ENCODE data around the gene RBM22.
"Not testable (repeated sequence)": the region's sequence is repeated elsewhere in the genome, so short reads cannot be mapped to it uniquely, and the experiment has no call there.

Gene RBM22

DNA sequence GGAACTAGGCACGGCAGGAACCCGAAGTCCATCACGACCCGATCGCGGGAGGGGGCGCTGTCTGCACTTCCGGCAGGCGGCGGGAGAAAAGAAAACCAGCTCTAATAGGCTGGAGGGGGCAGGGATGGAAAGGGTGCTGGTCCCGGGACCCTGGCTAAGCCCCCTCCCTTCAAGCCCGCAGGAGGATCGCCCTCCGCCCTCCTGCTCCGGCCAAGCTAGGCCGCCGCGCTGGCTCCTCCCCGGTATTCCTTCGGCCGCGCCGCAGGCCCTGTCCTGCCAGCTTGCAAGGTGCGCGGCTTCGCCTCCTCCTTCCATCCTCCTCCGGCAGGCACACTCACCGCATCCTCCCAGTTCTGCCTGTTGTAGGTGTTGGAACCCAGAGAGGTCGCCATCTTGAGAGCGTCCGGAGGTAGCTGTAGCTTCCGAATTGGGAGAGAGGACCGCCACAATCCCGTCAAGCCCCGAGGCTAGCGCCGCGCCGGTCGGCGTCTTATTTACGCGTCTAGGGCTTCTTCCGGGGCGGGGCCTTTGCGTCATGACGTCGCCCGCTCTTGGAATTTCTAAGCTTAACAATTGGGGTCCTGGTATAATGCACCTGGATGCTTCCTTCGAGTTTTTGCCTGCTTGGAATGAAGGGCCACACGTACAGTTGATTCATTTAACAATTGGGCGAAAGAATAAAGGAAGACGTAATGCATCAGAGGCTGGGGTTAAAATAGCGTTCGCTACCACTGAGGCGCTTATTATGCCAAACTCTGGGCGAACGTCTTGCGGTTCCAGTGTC, at the start of gene RBM22:
TSS of gene RBM22 (minus strand) at position 469 of the 784 bp plus-strand sequence. CDS start at position 392, 77 bp downstream.
- DNase-seq: peak; percentile 94

DNA sequence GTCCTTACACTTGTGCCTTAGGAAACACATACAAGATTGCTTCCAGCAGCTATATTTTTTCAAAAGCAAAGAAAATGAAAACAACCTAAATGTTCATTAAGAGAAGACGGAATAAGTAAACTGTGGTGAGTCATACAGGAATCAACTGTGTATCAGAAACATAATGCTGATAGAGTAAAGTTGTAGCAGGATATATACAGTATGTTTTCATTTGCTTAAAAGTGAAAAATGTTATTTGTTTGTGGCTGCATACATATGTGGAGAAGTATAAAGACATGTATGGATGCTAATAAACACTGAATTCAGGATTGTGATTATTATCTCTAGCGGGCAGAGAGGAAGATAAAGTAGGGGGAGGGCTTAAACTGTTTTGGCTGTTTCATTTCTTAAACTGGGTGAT, 49.6 kb upstream of the RBM22 start:
- DNase-seq: no peak

DNA sequence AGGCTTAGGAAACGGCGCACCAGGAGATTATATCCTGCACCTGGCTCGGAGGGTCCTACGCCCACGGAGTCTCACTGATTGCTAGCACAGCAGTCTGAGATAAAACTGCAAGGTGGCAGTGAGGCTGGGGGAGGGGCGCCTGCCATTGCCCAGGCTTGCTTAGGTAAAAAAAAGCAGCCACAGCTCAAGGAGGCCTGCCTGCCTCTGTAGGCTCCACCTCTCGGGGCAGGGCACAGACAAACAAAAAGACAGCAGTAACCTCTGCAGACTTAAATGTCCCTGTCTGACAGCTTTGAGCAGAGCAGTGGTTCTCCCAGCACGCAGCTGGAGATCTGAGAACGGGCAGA, 42.3 kb upstream of the RBM22 start:
- DNase-seq: not testable (repeated sequence)

DNA sequence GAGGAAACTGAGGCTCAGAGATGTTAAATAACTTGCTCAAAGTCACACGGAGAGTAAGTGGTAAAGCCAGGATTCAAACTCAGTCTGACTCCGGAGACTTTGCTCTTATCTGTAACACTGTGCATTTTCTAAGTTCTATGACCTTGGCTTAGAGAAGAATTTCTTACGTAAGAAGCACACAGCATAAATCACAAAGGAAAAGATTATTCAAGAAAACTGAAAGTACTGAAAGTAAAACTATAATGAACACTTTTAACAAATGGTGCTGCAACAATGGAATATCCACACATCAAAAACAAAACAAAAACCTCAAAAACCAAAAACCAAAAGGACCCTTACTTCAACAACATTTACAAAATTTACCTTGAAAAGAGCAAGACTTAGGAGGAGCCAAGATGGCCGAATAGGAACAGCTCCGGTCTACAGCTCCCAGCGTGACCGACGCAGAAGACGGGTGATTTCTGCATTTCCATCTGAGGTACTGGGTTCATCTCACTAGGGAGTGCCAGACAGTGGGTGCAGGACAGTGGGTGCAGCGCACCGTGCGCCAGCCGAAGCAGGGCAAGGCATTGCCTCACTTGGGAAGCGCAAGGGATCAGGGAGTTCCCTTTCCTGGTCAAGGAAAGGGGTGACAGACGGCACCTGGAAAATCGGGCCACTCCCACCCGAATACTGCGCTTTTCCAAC, 41.7 kb upstream of the RBM22 start:
- not testable (repeated sequence) for DNase-seq

DNA sequence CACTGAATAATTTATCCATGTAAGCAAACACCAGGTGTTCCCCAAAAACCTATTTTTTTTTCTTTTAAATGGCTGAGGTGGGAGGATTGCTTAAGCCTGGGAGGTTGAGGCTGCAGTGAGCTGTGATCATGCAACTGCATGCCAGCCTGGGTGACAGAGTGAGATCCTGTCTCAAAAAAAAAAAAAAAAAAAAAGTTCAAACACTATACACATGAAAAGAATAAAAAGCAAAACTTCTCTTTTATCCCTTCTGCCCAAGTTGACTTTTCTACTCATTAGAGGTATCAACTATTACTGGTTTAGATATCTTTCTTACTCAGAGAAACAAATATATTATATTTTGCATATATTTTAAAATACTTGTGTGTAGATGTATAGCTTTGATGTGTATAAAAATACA, 40.1 kb upstream of the RBM22 start:
- no peak for DNase-seq

DNA sequence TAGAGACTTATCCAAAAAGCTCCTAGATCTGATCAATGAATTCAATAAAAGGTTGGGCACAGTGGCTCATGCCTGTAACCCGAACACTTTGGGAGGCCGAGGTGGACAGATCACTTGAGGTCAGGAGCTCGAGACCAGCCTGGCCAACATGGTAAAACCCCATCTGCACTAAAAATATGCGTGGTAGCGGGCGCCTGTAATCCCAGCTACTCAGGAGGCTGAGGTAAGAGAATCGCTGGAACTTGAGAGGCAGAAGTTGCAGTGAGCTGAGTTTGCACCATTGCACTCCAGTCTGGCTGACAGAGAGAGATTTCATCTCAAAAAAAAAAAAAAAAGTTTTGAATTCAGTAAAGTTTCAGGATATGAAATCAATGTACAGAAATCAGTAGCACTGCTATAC, 38.0 kb upstream of the RBM22 start:
- DNase-seq: no peak

DNA sequence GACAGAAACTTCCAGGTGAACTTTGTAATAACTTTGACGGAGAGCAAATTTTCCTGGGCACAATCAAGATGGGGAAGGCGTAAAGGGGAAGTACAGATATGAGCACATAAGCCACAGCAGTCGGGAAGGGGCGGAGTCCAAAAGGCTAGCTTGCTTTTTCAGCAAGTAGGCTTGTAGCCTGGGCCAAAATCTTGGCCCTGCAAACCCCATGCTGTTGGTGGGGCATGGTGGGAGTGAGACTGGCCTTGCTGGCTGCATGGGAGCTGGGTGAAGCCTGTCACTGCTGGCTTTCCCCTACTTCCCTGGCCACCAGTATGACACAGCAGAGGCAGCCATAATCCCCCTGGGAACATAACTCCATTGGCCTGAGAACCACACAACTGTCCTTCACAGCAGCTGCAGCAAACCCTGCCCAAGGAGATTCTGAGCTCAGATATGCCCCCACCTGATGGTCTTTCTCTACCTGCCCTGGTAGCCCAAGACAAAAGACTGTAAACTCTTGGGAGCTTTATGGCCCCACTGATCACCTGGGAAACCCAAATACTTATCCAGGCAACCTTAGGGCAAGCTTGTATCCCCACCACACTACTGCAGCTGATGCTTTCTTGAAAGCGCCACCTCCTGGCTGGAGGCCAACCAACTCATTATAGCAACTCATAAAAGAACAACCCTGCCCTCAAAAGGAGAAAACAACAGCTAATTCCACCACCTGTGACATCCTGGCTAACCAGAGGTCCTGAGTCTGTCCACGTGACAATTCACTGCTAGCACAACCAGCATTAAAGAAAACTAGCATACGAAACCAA, 33.9 kb upstream of the RBM22 start:
- DNase-seq: peak; percentile 25

DNA sequence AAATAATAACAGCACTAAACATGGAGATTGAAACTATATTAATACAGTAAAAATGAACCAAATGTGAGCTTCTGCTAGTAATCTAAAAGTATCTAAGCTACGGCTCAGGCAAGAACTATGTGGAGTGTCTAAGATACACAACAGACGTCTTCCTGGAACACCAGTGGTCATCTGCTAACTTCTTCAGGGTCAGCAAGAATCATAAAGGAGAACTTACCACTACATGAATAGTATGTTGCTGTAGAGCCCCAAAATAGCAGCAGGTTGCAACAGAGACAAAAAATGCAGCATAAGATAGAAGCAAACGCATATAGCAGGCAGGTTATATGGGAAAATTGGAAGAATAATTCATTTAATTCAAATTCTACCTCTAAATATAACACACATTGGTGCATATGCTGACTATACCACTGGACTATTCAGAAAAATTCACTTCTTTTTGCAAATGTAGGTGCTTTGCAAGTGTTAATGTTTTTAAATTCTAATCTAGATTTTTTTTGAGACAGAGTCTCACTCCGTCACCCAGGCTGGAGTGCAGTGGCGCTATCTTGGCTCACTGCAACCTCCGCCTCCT, 30.9 kb upstream of the RBM22 start:
- DNase-seq: no peak

DNA sequence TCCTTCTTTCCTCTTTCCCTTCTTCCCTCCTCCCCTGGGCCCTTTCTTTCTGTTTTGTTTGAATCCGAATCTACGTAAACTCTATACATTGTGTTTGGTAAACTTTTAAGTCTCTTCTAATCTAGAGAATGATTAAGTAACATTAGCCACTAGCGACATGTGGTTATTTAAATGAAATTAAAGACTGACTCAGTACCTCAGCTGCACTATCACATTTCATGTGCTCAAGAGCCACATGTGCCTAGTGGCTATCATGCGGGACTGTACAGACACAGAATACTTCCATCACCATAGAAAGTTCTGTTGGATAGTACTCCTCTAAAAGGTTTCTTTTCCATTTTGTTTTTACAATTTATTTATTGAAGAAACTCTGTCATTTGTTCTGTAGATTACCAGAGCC, 29.0 kb upstream of the RBM22 start:
- no peak for DNase-seq

DNA sequence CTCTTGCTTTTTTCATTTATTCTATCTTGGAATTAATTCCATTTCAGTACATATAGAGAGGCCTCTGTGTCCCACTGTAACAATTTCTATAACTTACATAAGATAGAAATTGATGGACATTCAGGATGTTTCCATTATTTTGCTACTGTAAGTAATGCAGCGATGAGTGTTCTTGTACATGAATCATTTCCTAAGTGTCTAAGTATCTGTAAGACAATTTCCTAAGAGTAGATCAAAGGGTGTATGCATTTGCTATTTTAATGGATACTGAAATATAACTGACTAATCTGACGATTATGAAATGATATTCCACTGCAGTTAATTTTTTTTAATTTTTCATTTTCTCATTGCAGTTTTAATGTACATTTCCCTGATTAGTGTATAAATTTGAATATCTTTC, 23.0 kb upstream of the RBM22 start:
- DNase-seq: no peak

DNA sequence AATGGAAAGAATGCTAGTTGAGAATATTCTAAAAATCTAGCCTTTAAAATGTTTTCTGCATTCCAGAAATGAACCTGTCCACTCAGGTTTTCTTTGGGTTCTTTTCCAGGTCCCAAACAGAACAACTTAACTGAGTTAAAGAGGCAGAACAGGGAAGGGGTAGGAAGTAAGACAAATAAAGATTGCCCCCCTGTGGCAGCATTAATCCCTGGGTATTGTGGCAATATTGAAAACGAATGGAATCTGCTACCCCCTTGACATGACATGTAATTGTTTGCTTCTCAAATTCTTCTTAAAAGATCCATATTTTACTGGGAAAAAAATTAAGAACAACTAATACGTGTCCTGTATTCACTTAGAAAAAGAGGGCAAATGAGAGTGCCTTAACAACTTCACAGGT, 9.3 kb upstream of the RBM22 start:
- peak; percentile 18 for DNase-seq

DNA sequence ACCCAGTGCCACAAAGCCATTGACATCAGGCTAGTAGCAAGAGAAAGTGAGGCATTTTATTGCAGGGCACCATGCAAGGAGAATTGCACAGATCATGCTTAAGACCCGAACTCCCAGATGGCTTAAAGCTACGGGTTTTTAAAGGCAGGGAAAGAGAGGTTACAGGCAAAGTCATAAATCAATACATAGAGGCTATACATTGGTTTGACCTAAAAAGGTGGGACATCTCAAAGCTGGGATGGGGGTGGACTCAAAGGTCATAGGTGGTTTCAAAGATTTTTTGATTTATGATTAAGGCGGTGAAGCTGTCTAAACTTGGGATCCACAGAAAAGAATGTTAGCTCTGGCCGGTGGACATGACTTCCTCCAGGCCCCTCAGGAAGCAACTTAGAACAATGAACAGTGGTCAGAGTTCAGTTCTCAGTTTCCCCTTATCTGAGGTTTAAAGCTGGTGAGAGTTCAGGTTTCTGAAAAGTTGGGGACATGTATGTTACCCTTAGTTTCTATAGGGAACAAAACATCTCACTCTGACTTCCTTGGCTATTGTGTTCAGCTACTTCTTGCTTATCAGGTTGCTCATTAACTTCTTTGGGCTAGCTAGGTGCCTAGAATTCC, 6.0 kb upstream of the RBM22 start:
- DNase-seq: no peak

DNA sequence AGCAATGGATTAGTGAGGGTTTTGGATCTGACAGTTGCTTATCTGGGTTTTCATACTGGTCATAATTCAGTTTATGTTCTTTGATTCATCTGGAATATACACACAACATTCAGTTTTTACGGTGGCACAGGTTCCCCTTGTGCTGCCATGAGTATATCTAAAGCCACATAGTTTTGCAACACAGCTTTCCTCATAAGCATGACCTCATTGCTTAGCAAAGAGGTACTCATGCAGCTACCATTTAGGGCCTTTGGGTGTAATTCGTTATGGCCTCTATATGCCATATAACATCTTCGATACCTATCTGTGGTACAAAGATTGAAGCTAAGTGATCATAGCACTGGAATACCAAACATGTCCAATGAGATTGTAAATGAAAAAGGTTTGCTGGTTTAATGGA, 2.9 kb upstream of the RBM22 start:
- no peak for DNase-seq

DNA sequence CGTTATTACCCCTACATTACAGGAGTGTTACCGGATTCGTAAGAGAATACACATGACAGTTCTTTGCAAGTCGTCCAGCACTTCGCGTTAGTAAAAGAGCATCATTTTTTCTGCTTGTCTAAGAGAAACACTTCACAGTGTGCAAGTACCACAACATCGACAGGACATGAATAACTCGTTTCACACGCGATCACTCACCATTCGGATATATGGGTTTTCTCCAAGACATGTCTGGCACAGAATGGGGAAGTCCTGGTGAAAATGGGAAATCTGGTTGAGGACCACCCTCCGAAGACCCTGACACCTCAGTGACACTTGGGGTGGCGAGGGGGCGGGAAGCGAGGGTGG, 642 bp downstream of the RBM22 start:
- peak; percentile 72 for DNase-seq

DNA sequence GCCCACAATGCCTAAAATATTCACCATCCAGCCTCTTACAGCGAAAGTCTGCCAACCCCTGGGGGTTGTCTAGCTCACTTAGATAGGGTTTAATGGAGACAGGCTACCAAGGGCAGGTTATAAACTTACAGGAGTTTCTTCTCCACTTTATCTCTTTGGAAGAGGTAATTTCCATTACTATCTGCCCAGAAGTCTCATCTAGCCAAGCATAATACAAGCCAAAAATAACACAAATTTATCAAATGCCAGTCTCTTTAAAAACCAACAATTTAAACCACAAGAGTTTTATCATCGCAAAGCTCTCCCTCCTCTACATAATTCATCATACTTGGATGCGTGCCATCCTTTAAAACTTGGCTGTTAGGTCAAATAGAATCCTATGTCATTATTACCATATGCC, 6.2 kb downstream of the RBM22 start:
- DNase-seq: no peak

DNA sequence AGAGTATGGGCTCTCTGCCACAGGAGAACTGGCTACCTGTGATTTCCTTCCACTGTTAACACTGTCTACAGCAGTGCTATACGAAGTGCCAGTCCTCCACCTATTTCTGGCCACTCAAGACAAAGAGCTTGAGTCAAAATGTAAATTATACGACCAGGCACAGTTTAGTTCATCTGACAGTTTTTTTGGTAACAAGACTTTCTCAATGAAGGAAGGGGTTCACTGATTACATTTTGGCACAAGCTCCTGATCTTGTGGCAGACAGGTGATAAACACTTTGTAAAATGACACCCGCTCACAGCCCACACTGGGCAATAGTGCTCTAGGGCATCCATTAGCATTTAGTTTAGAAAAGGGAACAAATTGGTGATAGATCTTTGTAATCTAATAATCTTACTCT, 8.6 kb downstream of the RBM22 start:
- no peak for DNase-seq

DNA sequence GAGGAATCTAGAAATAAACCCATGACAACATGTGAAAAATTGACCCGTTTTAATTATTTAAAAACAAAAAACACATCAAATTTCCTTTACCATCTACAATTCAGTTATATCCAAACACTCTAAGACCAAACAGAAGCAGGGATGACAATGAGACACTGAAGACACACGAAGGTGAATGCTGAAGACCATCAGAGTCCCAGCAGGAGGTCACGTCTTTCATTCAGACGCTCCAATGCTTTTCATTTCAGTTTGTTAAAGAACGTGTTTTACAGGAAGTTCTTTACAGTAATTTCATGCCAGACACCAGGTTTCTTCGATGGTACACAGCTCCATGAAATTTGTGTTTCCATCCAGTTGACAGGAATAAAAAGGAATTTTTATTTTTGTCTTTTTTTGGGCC, 10.1 kb downstream of the RBM22 start:
- no peak for DNase-seq

DNA sequence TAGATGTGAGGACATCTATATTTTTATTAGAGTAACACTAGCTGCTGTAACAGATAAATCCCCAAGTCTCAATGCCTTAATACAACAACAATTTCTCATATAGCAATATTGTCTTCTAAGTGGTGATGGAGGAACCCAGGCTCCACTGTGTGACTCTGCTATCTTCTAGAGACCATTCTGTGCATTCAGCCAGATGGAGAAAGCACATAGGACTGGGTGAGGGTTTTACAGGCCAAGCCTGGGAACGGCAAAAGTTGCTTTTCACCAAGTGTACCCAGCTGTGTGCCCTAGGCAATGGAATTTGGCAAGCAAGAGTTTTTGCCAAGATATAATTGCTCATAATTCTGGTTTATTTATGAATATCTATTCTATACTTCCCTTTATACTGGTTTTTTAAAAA, 11.7 kb downstream of the RBM22 start:
- no peak for DNase-seq

DNA sequence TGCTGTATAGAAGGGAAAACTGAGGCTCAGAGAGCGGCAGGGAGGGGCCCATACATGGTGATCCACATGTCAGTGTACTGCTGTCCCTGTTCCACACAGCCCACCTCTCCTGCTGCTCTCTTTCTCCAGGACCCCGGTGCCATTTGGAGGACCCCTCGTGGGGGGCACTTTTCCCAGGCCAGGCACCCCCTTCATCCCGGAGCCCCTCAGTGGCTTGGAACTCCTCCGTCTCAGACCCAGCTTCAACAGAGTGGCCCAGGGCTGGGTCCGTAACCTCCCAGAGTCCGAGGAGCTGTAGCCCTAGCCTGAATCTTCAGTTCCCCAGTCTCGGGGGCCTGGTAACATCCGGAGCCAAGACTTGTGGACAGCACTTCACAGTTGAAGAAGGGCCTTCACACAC, 24.3 kb downstream of the RBM22 start:
- no peak for DNase-seq

DNA sequence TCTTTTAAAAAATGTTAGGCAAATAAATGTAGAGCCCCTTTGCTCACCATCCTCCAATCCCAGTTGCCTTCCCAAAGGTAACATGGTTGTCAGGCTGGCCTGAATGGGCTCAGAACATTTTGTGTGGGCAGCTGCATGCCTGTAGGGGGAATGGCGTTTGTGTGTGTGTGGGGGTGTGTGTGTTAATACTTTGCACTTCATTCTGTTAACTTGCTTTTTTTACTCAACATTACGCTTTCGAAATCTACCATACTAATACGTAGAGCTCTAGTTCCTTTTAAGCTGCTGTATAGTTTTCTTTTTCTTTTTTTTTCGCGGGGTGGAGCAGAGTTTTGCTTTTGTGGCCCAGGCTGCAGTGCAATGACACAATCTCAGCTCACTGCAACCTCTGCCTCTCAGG, 25.8 kb downstream of the RBM22 start:
- no peak for DNase-seq

DNA sequence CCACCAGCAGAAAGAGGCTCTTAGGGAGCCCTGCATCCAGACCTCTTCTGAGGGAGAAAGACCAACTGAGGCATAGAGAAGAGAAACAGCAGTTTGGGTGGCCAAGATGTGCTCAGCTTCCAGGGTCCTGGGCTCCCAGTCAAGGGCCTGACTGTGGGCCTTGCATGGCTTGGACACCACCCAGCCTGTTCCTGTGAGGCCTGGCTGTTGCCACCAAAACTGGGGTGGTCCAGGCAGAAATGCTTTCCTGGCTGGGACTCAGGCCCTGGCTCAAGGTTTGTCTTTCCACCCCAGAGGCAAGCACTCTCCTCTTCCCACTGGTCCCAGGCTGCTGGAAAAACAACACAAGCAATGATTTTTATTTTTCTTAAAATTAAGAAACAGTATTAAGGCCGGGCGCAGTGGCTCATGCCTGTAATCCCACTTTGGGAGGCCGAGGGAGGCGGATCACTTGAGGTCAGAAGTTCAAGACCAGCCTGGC, 26.5 kb downstream of the RBM22 start:
- DNase-seq: no peak

DNA sequence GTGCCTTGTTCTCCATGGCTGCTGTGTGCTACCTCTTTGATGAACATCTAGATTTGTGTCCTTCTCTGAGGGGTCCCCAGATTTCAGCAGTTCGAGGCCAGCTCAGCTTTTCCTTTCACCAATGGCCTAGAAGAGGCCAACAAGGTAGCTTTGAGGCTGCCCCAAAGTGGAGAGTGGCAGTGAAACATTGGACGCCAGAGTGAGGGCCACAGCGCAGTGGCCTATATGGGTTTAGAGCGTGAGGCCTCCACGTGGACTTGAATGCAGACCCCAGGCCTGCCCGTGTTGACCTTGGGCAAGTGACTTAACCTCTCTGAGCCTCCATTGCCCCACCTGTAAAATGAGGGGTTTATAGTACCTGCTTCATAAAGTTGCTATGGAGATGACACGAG, 28.0 kb downstream of the RBM22 start:
- DNase-seq: no peak

DNA sequence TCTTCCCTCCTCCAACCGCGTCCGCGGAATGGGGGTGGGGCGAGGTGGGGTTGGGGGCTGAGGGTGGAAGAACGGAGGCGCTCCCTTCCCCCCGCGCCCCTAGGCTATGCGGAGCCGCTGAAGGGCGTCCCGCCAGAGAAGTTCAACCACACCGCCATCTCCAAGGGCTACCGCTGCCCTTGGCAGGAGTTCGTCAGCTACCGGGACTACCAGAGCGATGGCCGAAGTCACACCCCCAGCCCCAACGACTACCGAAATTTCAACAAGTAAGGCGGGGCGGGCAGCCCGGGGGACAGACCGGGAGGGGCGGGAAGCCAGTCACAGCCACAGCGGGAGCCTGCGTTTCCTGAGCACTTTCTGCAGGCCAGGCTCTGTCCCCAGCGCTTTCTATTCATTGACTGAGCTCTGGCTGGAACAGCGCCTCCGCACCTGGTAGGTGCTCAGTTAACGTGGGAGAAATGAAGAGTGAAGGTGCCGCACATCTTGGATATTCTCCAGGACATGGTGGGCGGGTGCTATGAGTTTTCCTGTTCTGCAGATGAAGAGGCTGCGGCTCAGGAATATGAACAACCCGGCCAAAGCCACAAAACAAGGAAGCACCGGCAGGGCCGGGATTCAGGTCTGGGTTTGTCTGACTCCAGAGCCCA, 28.5 kb downstream of the RBM22 start:
- peak; percentile 70 for DNase-seq

Data from DMS53 (cell line).